ENCODE results near the gene DNAAF5. TPM values are rescaled to one million over a fixed set of nuclear protein-coding genes. Genes with fewer than 3 reads are reported as not detected.
"Not testable (repeated sequence)": the region's sequence is repeated elsewhere in the genome, so short reads cannot be mapped to it uniquely, and the experiment has no call there.

Gene DNAAF5
- total RNA-seq, 1 donor from 2014 or later, result 50.2 TPM

DNA sequence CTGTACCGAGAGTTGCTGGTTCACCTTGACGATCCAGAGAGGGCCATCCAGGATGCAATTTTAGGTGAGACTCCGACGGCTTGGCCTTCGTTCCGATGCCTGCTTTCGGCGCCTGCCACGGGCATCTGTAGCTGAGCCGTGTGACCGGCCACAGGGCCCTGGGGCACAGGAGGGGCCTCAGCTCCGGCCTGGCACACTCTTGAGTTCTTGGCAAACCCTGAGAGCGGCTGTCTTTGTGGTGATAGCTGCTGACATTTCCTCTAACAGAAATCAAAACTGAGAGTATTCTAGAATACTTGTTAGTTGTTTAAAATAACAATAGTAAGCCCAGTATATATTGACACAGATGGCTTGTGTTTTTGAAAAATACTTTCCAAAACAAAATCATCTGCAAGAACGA, 53.6 kb downstream of the DNAAF5 start:
- no peak for DNase-seq (ENCODE audit: extremely low read depth, low read depth, low spot score)

DNA sequence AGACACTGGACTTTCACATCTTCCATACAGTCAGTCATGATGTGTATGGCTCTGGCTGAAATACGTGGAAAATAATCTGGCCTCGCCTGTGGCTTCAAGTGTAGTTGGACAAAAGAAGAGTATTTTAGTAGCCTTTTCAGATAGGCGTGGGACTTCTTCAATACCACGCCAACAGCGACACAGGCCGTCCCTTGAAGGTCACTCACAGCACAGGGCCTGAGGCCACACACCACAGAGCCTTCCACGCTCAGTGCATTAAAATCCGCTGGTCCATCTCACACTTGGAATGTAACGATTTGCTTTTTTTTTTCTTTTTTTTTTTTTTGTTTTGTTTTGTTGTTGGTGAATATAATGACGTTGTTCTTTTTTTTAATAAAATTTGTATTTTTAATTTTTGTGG, 54.0 kb downstream of the DNAAF5 start:
- DNase-seq (ENCODE audit: extremely low read depth, low read depth, low spot score), result no peak

DNA sequence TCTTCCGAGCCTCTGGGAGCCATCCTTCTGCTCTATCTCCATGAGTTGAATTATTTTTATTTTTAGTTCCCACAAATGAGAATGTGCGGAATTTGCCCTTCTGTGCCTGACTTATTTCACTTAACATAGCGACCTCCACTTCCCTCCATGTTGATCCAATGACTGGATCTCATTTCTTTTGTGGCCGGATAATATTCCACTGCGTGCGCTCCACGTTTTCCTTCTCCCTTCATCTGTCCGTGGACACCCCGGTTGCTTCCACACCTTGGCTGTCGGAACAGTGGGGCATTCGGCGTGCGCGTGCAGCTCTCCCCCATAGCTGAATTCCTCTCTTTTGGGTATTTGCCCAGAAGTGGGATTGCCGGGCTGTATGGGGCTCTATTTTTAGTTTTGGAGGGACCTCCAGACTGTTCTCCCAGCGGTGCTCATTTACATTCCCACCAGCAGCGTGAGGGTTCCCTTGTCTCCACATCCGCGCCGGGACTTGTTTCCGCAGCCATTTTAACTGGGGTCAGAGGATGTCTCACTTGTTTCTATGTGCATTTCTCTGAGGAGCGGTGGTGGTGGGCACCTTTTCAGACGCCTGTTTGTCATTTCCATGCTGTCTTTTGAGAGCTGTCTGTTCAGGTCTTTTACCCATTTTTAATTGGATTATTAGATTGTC, 54.8 kb downstream of the DNAAF5 start:
- DNase-seq (ENCODE audit: extremely low read depth, low read depth, low spot score), result no peak

DNA sequence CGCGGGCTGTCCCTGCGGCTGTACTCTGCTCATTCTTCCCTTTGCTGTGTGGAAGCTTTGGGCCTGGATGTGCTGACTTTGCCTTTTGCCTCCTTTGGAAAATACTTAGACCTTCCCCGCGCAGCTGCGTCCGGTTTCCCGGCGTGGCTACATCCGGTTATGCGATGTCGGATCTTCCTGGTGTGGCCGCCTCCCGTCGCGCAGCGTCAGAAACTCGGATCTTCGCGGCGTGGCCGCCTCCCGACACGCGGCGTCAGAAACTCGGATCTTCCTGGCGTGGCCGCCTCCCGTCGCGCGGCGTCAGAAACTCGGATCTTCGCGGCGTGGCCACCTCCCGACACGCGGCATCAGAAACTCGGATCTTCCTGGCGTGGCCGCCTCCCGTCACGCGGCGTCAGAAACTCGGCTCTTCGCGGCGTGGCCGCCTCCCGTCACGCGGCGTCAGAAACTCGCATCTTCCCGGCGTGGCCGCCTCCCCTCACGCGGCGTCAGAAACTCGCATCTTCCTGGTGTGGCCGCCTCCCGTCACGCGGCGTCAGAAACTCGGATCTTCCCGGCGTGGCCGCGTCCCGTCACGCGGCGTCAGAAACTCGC, 55.5 kb downstream of the DNAAF5 start:
- DNase-seq (ENCODE audit: extremely low read depth, low read depth, low spot score), result no peak

DNA sequence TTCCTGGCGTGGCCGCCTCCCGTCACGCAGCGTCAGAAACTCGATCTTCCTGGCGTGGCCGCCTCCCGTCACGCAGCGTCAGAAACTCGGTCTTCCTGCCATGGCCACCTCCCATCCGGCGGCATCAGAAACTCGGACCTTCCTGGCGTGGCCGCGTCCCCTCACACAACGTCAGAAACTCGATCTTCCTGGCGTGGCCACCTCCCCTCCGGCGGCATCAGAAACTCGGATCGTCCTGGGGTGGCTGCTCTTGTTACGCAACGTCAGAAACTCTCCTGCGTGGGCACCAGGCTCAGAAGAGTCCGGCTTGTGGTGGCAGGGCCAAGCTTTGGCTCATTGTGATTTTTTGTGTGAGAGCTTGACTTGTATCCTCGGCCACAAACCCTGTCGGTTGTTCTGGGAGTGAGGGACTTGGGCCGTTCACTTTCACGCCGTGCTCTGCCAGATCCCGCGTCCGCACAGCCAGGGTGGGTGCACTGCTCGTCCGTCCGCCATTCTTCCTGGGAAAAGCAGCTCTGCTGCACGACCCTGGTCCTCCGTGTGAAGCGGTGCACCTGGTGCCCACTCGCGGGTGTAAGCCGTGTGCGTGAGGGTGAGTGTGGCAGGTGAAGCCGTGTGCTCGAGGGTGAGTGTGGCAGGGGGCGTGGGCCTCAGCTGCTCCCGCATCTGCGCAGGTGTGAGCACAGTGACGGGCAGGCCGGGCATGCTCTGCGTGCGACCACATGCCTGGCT, 56.4 kb downstream of the DNAAF5 start:
- no peak for DNase-seq (ENCODE audit: extremely low read depth, low read depth, low spot score)

DNA sequence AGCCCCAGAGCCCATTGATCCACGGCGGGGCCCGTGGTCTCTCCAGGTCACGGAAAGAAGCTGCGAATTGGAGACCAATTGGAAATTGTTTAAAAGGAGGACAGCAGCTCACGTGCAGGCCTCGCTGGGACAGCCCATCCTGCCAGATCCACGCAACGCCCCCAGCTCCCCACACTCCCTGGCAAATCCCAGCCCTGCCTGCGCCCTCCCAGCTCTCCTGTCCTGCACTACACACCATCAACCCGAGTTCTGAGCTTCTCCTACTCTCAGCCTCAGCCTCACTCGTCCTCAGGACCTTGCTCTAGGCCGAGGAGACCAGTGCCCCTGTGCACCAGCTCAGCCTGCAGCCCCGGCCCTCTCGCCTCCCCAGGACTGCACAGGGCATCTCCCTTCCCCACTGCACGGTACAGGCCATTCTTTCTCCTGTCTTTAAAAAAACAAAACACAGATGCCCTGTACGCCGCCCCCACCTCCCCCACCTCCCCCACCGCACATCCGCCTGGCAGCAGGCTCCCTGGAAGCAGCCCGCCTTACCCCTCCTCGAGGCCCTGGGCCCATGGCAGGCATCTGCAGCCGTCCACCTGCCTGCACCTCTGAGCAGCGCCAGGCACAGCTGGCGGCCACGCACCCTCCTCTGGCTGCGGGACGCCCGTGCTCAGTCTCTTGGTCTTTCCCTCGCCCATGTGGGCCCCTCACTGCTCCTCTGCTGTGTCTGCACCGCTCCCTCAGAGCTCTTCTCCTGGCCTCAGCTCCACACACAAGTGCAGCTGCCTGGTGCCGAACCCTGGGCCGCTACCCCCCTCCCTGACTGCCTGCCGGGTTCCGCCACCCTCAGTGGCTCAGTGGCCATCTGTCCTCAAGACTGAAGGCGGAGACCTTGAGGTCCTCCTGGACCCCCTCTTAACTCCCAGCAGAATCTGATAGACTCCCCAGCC, 57.3 kb downstream of the DNAAF5 start:
- DNase-seq (ENCODE audit: extremely low read depth, low read depth, low spot score), result no peak

DNA sequence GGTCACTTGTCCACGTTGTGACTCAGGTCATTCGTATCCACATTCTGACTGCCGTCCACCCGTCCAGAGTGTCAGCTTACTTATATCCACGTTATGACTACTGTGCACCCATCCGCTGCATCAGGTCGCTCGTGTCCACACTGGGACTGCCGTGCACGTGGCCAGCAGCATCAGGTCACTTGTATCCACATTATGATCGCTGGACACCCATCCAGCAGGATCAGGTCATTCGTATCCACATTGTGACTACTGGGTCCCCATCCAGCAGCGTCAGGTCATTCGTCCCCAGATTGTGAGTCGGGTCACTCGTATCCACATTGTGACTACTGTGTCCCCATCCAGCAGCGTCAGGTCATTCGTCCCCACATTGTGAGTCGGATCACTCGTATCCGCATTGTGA, 58.5 kb downstream of the DNAAF5 start:
- DNase-seq (ENCODE audit: extremely low read depth, low read depth, low spot score), result no peak

DNA sequence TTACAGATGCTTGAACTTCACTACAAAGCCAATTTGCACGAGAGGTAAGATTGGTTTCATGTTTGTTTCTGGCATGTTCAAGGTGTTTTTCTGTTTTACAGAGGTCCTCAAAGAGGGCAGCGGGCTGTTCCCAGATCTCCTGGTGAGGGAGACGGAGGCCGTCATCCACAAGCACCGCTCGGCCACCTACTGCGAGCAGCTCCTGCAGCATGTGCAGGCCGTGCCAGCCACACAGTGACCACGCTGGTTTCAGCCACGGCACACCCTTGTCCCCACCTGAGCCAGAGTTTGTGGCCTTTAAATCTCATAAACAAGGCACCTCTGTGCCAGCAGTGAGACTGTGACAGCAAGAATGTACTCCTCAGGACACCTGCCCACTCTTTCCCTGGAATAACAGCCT, 58.9 kb downstream of the DNAAF5 start:
- DNase-seq (ENCODE audit: extremely low read depth, low read depth, low spot score), result no peak

DNA sequence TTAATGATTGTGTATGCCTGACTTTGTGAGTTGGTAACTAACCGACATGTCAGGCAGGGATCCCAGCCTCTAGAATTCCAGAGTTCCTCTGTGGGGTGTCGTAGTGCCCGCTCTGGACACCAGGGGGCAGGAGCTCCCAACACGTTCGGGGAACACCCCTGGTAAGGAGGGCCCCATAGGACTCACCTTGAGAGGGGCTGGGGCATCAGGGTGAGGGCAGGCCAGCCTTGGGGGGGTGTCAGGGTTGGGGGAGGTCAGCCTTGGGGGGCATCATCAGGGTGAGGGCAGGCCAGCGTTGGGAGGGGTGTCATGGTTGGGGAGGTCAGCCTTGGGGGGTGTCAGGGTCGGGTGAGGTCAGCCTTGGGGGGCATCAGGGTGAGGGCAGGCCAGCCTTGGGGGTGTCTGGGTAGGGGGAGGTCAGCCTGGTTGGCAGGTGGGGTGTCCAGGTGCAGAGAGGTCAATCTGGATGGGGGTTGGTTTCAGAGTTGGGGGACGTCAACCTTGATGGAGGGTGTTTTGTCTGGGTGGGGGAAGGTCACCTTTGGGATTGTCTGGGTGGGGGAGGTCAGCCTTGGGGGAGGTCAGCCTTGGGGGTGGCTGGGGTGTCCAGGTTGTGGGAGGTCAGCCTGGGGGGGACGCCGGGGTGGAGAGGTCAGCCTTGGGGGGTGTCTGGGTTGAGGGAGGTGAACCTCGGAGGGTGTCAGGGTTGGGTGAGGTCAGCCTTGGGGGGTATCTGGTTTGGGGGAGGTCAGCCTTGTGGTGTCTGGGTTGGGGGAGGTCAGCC, 60.2 kb downstream of the DNAAF5 start:
- DNase-seq (ENCODE audit: extremely low read depth, low read depth, low spot score), result no peak

DNA sequence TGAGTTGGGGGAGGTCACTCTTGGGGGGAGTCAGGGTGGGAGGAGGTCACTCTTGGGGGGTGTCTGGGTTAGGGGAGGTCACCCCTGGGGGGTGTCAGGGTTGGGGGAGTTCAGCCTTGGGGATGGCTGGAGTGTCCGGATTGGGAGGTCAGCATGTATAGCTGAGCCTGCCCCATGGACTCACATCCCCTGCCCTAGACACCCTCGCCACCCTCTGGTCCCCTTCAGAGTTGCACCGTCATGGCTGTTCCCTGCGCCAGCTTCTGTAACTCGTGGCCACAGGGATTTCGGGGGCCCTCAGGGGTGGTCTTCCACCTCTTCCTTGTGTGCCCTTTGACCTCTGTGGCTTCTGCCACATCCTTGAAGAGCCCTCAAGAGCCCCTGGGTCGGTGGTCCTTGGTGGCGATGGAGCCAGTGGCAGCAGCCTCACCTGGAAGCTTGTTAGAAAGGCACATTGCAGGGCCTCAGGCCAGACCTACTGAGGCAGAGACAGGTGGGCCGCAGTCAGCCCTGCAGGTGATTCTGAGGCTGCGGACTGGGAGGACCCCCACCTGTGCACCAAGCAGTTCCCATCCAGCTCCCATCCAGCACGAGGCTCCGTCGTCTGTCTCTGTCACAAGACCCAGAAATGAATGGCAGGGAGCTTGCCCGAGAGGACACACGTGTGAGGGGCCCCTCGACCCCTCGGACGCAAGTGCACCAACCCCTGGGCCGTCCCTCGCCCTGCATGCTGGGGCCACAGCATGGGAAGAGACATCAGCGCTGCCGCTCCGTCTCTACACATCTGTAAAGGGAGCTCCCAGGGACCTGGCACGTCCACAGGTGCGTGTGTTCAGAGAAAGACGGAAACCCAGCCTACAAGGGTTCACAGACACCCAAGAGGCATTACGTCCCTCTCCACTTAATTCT, 61.1 kb downstream of the DNAAF5 start:
- no peak for DNase-seq (ENCODE audit: extremely low read depth, low read depth, low spot score)

DNA sequence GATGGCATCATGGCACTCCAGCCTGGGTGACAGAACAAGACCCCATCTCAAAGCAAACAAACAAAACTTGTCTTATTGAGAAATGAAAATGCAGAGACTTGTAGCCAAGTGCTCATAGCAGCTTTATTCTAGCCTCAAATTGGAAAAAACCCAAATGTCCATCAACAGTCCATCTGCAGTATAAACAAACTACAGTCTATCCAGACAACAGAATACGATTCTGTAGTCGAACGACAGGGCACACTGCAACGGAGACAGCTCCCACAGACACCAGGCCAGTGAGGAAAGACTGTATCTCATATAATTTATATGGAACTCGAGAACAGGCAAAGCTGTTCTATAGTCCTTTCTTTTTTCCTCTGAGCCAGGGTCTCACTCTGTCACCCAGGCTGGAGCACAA, 65.0 kb downstream of the DNAAF5 start:
- no peak for DNase-seq (ENCODE audit: extremely low read depth, low read depth, low spot score)

DNA sequence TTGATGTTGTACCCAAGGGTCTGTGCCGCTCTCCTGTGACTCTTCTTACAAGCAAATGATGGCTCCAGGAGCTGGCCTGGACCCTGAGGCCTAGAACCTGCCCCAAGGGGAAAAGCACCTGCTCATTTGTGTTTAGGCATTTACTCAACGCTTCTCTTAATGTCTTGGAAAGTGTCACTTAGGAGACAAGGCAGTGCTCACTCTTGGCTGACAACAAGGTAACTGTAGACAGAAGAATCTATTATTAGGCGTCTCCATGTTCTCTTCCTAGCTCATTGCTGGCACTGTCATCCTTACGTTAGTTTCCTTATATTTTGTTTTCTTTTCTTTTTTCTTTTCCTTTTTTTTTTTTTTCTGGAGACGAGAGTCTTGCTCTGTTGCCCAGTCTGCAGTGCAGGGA, 67.7 kb downstream of the DNAAF5 start:
- no peak for DNase-seq (ENCODE audit: extremely low read depth, low read depth, low spot score)

DNA sequence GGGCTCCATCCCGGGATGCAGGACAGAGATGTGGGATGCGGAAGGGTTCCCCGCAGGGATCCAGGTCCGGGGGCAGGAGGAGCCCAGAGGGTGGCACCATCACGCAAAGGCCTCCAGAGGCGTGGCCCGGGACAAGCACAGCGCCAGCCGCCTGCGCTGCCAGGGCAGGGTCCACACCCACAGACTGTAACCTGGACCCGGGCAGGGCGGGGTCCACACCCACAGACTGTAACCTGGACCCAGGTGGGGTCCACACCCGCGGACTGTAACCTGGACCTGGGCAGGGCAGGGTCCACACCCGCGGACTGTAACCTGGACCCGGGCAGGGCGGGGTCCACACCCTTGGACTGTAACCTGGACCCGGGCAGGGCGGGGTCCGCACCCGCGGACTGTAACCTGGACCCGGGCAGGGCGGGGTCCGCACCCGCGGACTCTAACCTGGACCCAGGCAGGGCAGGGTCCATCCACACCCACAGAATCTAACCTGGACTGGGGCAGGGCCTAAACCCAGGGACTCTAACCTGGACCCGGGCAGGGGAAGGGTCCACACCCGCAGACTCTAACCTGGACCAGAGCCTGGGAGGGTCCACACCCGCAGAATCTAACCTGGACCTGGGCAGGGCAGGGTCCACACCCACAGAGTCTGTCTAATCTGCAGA, 68.3 kb downstream of the DNAAF5 start:
- DNase-seq (ENCODE audit: extremely low read depth, low read depth, low spot score), result no peak

DNA sequence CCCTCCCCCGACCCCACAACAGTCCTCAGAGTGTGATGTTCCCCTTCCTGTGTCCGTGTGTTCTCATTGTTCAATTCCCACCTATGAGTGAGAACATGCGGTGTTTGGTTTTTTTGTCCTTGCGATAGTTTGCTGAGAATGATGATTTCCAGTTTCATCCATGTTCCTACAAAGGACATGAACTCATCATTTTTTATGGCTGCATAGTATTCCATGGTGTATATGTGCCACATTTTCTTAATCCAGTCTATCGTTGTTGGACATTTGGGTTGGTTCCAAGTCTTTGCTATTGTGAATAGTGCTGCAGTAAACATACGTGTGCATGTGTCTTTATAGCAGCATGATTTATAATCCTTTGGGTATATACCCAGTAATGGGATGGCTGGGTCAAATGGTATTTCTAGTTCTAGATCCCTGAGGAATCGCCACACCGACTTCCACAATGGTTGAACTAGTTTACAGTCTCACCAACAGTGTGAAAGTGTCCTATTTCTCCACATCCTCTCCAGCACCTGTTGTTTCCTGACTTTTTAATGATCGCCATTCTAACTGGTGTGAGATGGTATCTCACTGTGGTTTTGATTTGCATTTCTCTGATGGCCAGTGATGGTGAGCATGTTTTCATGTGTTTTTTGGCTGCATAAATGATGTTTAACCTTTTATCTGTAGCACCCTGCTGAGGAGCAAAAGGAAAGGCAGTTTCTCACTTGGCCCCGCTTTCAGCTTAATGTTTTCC, 70.1 kb downstream of the DNAAF5 start:
- not testable (repeated sequence) for DNase-seq (ENCODE audit: extremely low read depth, low read depth, low spot score)

DNA sequence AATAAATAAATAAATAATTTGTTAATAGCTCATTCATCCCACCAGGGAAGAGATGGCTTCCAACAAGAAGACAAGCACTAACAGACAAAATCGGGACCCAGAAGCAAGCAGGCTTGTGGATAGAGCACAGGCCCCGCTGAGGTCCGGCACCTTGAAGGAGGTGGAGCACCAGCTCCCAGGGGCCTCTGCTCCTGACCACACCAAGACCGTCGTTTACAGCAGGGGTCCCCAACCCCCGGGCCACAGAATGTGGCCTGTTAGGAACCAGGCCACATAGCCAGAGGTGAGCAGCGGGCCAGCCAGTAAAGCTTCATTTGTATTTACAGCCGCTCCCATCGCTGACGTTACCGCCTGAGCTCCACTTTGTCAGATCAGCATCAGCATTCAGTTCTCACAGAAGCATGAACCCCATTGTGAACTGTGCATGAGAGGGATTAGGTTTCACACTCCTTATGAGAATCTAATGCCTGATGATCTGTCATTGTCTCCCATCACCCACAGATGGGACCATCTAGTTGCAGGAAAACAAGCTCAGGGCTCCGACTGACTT, 72.5 kb downstream of the DNAAF5 start:
- DNase-seq (ENCODE audit: extremely low read depth, low read depth, low spot score), result no peak

DNA sequence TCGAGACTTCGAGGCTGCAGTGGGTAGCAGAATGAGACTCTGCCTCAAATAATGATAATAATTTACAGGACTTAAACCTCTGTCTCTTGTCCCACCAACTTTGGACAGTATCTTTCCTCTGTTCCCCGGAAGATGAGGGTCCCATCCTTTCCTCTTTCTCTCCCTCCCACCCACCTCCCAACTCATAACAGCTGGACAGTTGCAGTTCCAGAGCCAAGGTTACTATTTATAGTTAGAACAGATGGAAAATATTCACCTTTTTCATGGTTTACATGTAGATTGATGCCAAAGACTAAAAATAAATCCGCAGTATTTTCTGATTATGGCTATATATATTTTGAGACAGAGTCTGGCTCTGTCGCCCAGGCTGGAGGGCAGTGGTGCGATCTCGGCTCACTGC, 74.2 kb downstream of the DNAAF5 start:
- DNase-seq (ENCODE audit: extremely low read depth, low read depth, low spot score), result no peak

DNA sequence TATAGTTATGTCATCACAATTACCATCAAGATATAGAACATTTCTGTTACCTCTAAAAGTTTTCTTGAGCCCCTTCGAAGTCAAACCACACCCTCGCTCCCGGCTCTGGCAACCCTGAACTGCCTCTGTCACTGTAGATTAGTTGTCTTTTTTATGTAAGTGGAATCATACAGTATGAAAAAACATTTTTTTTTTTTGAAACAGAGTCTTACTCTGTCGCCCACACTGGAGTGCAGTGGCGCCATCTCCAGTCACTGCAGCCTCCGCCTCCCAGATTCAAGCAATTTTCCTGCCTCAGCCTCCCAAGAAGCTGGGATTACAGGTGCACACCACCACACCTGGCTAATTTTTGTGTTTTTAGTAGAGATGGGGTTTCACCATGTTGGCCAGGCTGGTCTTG, 74.9 kb downstream of the DNAAF5 start:
- not testable (repeated sequence) for DNase-seq (ENCODE audit: extremely low read depth, low read depth, low spot score)

DNA sequence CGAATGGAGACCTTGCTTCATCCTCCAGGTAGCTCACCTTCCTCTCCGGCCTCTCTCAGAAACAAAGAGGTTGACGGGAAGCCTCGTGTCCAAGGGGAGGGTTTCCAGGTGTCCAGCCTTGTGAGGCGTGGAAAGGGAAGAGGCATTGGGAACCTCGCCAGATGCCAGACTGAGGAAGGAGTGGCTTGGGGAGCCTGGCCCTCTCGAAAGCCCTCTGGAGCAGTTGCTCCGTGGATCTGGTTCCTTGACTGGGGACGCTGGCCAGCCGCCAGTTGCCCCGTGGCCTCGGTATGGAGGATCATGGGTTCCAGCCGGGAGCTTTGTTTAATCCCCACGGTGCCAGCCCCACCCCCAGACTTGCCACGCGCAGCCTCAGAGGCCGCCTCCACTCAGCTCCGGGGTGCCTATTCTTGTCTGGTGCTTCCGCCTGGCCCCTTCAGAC, 75.5 kb downstream of the DNAAF5 start:
- DNase-seq (ENCODE audit: extremely low read depth, low read depth, low spot score), result no peak

Data from glomerular endothelial cell (primary cell).